HAP-1 (cell line): ENCODE measurements around the gene SCAPER.

Experiments
- DNase-seq, 2 experiments: peaks; one replicate each; pipeline ENCODE4 v3.0.0-alpha.2; 2016 to 2020; ENCODE audit warnings: low spot score in 2 of 2
- H3K27me3 ChIP-seq: fragments of 250-450 bp; sonication (Bioruptor Pico); 2 replicates; pipeline ENCODE4 v1.5.1; 2020; ENCODE audit warnings: low read depth, mild to moderate bottlenecking, moderate library complexity
- H3K36me3 ChIP-seq: fragments of 250-450 bp; sonication (Bioruptor Pico); replicated peaks from 2 replicates; pipeline ENCODE4 v1.5.1; 2020; ENCODE audit warnings: mild to moderate bottlenecking
- H3K4me1 ChIP-seq: fragments of 250-450 bp; sonication (Bioruptor Pico); 2 replicates; pipeline ENCODE4 v1.5.1; 2020; ENCODE audit warnings: mild to moderate bottlenecking
- H3K4me3 ChIP-seq: fragments of 250-450 bp; sonication (Bioruptor Pico); 2 replicates; pipeline ENCODE4 v1.5.1; 2020; ENCODE audit warnings: mild to moderate bottlenecking, moderate library complexity
- H3K9me3 ChIP-seq: fragments of 250-450 bp; sonication (Bioruptor Pico); 2 replicates; pipeline ENCODE4 v1.5.1; 2020; ENCODE audit warnings: mild to moderate bottlenecking, moderate library complexity
- in situ Hi-C: fragments of 300-500 bp; cut with MboI; formaldehyde crosslinking; loops from 3 replicates; pipeline ENCODE4 v1.14.3; 2020; ENCODE audit warnings: low sequenced_read_pairs, inconsistent platforms, mixed read lengths

The SCAPER gene

GRCh38 chr15:76382987-76383728 lies 522.0 kb downstream of the SCAPER start:
- no peaks in the 10 kb centered on the region for H3K36me3 ChIP-seq
- H3K9me3 ChIP-seq: no peaks in the 10 kb centered on the region
- in situ Hi-C loops: no loop called here
- no peaks in the 10 kb centered on the region; the same call in 1 of the 2 replicates for H3K27me3 ChIP-seq
- no peak overlapping the region for H3K4me3 ChIP-seq
- peaks cover 6% of the 10 kb centered on the region for H3K4me1 ChIP-seq
- no peak for DNase-seq

- Histone ChIP-seq H3K9me3 (no peaks in the 10 kb centered on the region), H3K4me3 (no peak overlapping the region), H3K4me1 (no peaks in the 10 kb centered on the region), H3K36me3 (no peaks in the 10 kb centered on the region), H3K27me3 (no peaks in the 10 kb centered on the region; the same call in 1 of the 2 replicates)
- in situ Hi-C loops: no loop called here
- DNase-seq: no peak
These were observed 523.8 kb downstream of the SCAPER start for GRCh38 chr15:76381366-76381765.

GRCh38 chr15:76380249-76380648 lies 524.9 kb downstream of the SCAPER start:
- Histone ChIP-seq H3K4me3 (no peak overlapping the region), H3K4me1 (no peaks in the 10 kb centered on the region), H3K36me3 (no peaks in the 10 kb centered on the region), H3K27me3 (no peaks in the 10 kb centered on the region; the same call in 1 of the 2 replicates), H3K9me3 (no peaks in the 10 kb centered on the region)
- no peak for DNase-seq
- in situ Hi-C loops: no loop called here

- Histone ChIP-seq H3K4me3 (no peak overlapping the region), H3K27me3 (no peaks in the 10 kb centered on the region), H3K9me3 (no peaks in the 10 kb centered on the region), H3K4me1 (no peaks in the 10 kb centered on the region), H3K36me3 (no peaks in the 10 kb centered on the region)
- DNase-seq: no peak
- in situ Hi-C loops: no loop called here
These were observed 526.4 kb downstream of the SCAPER start for GRCh38 chr15:76378691-76379090.

GRCh38 chr15:76377751-76378150 lies 527.4 kb downstream of the SCAPER start:
- Histone ChIP-seq H3K9me3 (no peaks in the 10 kb centered on the region), H3K36me3 (no peaks in the 10 kb centered on the region), H3K4me3 (no peak overlapping the region), H3K4me1 (no peaks in the 10 kb centered on the region), H3K27me3 (no peaks in the 10 kb centered on the region)
- in situ Hi-C loops: no loop called here
- DNase-seq: no peak

GRCh38 chr15:76377217-76377616 lies 527.9 kb downstream of the SCAPER start:
- no peaks in the 10 kb centered on the region for H3K36me3 ChIP-seq
- no peak for DNase-seq
- in situ Hi-C loops: no loop called here
- H3K9me3 ChIP-seq: no peaks in the 10 kb centered on the region
- no peaks in the 10 kb centered on the region for H3K4me1 ChIP-seq
- no peak overlapping the region for H3K4me3 ChIP-seq
- H3K27me3 ChIP-seq: no peaks in the 10 kb centered on the region

GRCh38 chr15:76376816-76377215 lies 528.3 kb downstream of the SCAPER start:
- Histone ChIP-seq H3K4me3 (no peak overlapping the region), H3K9me3 (no peaks in the 10 kb centered on the region), H3K27me3 (no peaks in the 10 kb centered on the region), H3K4me1 (no peaks in the 10 kb centered on the region), H3K36me3 (no peaks in the 10 kb centered on the region)
- in situ Hi-C loops: no loop called here
- no peak for DNase-seq

GRCh38 chr15:76376029-76376428 lies 529.1 kb downstream of the SCAPER start:
- Histone ChIP-seq H3K27me3 (no peaks in the 10 kb centered on the region), H3K4me3 (no peak overlapping the region), H3K36me3 (no peaks in the 10 kb centered on the region), H3K4me1 (no peaks in the 10 kb centered on the region), H3K9me3 (no peaks in the 10 kb centered on the region)
- DNase-seq: no peak
- in situ Hi-C loops: no loop called here

GRCh38 chr15:76368122-76368621 lies 537.0 kb downstream of the SCAPER start:
- Histone ChIP-seq H3K9me3 (no peaks in the 10 kb centered on the region), H3K4me1 (no peaks in the 10 kb centered on the region), H3K27me3 (no peaks in the 10 kb centered on the region), H3K36me3 (no peaks in the 10 kb centered on the region), H3K4me3 (no peak overlapping the region)
- DNase-seq: no peak
- in situ Hi-C loops: no loop called here

- in situ Hi-C loops: no loop called here
- H3K9me3 ChIP-seq: no peaks in the 10 kb centered on the region
- DNase-seq: no peak
These were observed 538.4 kb downstream of the SCAPER start for GRCh38 chr15:76366714-76367113.

GRCh38 chr15:76363251-76363650 lies 541.9 kb downstream of the SCAPER start:
- Histone ChIP-seq H3K9me3 (no peaks in the 10 kb centered on the region), H3K4me1 (no peaks in the 10 kb centered on the region), H3K36me3 (no peaks in the 10 kb centered on the region), H3K27me3 (no peaks in the 10 kb centered on the region), H3K4me3 (no peak overlapping the region)
- in situ Hi-C loops: no loop called here
- no peak for DNase-seq

More at GRCh38 chr15:76366714-76367113, 538.4 kb downstream of the SCAPER start:
- H3K36me3 ChIP-seq: no peaks in the 10 kb centered on the region
- no peaks in the 10 kb centered on the region for H3K4me1 ChIP-seq
- no peaks in the 10 kb centered on the region for H3K27me3 ChIP-seq
- H3K4me3 ChIP-seq: no peak overlapping the region

- Histone ChIP-seq H3K36me3 (no peaks in the 10 kb centered on the region), H3K4me3 (no peak overlapping the region), H3K27me3 (no peaks in the 10 kb centered on the region), H3K9me3 (no peaks in the 10 kb centered on the region), H3K4me1 (peaks cover 8% of the 10 kb centered on the region)
- in situ Hi-C loops: no loop called here
- no peak for DNase-seq
These were observed 544.7 kb downstream of the SCAPER start for GRCh38 chr15:76360416-76360815.

- no peaks in the 10 kb centered on the region for H3K36me3 ChIP-seq
- no peaks in the 10 kb centered on the region for H3K27me3 ChIP-seq
- in situ Hi-C loops: no loop called here
- no peak for DNase-seq
- H3K9me3 ChIP-seq: no peaks in the 10 kb centered on the region
- peaks cover 20% of the 10 kb centered on the region for H3K4me1 ChIP-seq
- no peak overlapping the region for H3K4me3 ChIP-seq
These were observed 546.0 kb downstream of the SCAPER start for GRCh38 chr15:76359152-76359551.

GRCh38 chr15:76358453-76358852 lies 546.7 kb downstream of the SCAPER start:
- Histone ChIP-seq H3K9me3 (no peaks in the 10 kb centered on the region), H3K4me3 (no peak overlapping the region), H3K27me3 (no peaks in the 10 kb centered on the region), H3K36me3 (no peaks in the 10 kb centered on the region), H3K4me1 (peaks cover 21% of the 10 kb centered on the region)
- in situ Hi-C loops: no loop called here
- no peak for DNase-seq
